22Rv1 (cell line): Measurements from ENCODE around the gene PLXNB1.

ENCODE experiments used
- ZFX ChIP-seq: fragments of 450-650 bp; IDR thresholded peaks from 2 replicates; pipeline ENCODE4 v1.6.1; 2017; ENCODE audit warnings: antibody characterized with exemption, borderline replicate concordance
- TF ChIP-seq, protein P1 (sequence below): fragments of 450-650 bp; IDR thresholded peaks from 2 replicates; pipeline ENCODE4 v1.5.1; 2017; ENCODE audit warnings: mild to moderate bottlenecking

DNA sequence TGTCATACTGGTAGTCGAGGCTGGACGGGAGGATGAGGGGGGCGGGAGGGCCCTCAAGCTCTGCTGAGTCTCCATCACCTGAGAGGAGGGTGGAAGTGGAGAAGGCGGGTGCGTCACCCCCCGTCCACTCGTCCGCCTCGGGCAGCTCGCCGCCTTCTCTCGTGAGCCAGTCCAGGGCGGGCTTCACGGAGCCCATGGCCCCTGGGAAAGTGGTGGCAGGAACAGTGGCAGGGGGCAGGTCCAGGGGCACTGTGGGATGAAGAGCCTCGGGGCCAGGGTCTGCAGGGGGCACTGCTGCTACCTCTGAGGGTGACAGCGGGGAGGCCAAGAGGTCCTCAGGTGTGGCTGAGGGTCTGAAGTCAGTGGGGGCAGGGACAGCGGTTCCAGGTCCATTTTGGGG is 10.3 kb downstream of the PLXNB1 start:
- TF ChIP-seq, protein P1, sequence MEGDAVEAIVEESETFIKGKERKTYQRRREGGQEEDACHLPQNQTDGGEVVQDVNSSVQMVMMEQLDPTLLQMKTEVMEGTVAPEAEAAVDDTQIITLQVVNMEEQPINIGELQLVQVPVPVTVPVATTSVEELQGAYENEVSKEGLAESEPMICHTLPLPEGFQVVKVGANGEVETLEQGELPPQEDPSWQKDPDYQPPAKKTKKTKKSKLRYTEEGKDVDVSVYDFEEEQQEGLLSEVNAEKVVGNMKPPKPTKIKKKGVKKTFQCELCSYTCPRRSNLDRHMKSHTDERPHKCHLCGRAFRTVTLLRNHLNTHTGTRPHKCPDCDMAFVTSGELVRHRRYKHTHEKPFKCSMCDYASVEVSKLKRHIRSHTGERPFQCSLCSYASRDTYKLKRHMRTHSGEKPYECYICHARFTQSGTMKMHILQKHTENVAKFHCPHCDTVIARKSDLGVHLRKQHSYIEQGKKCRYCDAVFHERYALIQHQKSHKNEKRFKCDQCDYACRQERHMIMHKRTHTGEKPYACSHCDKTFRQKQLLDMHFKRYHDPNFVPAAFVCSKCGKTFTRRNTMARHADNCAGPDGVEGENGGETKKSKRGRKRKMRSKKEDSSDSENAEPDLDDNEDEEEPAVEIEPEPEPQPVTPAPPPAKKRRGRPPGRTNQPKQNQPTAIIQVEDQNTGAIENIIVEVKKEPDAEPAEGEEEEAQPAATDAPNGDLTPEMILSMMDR: no peak
- TF ChIP-seq ZFX: no peak
